Measurements from ENCODE around the gene CRAMP1. TPM values are rescaled to one million over a fixed set of nuclear protein-coding genes. Genes with fewer than 3 reads are reported as not detected.

Gene CRAMP1
- total and polyA plus RNA-seq, 2 of the 8 experiments (the other 6 are each of a cell fraction or from before 2014, with no cell fraction given) = 19.2 to 23.2 TPM

DNA sequence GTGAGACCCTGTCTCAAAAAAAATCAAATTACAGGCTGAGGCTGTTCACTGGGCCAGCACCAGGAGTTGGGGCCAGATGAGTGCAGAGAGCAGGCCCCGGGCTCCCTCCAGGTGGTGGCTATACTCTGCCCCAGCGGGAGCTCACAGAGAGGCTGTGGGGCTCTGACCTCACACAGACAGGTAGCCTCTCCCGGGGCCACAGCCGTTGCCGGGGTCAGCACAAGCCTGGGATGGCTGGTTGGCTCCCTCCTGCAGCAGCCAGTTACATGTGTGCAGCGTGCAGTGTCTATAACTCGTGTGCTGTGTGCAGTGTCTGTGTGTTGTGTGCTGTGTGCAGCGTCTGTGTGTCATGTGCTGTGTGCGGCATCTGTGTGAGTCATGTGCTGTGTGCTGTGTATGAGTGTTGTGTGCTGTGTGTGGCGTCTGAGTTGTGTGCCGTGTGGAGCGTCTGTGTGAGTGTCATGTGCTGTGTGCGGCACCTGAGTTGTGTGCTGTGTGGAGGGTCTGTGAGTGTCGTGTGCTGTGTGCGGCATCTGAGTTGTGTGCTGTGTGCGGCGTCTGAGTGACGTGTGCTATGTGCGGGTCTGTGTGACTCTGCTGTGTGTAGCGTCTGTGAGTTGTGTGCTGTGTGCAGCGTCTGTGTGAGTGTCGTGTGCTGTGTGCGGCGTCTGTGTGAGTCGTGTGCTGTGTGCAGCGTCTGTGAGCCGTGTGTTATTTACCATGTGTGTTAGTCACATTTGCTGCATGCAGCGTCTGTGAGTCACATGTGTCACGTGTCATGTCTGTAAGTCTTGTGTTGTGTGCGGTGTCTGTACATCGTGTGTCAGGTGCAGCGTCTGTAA is 114.7 kb downstream of the CRAMP1 start (continued):
- TF ChIP-seq, protein P1, sequence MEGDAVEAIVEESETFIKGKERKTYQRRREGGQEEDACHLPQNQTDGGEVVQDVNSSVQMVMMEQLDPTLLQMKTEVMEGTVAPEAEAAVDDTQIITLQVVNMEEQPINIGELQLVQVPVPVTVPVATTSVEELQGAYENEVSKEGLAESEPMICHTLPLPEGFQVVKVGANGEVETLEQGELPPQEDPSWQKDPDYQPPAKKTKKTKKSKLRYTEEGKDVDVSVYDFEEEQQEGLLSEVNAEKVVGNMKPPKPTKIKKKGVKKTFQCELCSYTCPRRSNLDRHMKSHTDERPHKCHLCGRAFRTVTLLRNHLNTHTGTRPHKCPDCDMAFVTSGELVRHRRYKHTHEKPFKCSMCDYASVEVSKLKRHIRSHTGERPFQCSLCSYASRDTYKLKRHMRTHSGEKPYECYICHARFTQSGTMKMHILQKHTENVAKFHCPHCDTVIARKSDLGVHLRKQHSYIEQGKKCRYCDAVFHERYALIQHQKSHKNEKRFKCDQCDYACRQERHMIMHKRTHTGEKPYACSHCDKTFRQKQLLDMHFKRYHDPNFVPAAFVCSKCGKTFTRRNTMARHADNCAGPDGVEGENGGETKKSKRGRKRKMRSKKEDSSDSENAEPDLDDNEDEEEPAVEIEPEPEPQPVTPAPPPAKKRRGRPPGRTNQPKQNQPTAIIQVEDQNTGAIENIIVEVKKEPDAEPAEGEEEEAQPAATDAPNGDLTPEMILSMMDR (IDR thresholded peaks at IDR 0.05; ENCODE audit: control extremely low read depth in 1 of 3, insufficient read depth in 1 of 3, low read depth in 1 of 3, low read length in 3 of 3) = no peak
- TF ChIP-seq CHD2 (IDR thresholded peaks at IDR 0.05; ENCODE audit: low read length) = no peak
- TF ChIP-seq CEBPB (IDR thresholded peaks at IDR 0.05; ENCODE audit: low read depth, low read length) = no peak
- TF ChIP-seq YY1 (IDR thresholded peaks at IDR 0.05; ENCODE audit: low read depth, low read length) = no peak

Other genes starting within 250 kb of the CRAMP1 start
- 31.8 and 32.1 TPM in 2 replicates for gene UNKL, start 197.7 kb upstream of the CRAMP1 start, total RNA-seq (2021; fragmentation: NEBNext Ultra II Directional; extraction: Animal tissue kit (Norgen Biotek cat#: 25700))
- 25.1 and 32.0 TPM in 2 replicates for gene UNKL, start 197.7 kb upstream of the CRAMP1 start, polyA plus RNA-seq (2011; rRNA removed)
- gene UQCC4, start 191.6 kb upstream of the CRAMP1 start, total RNA-seq (2021; fragmentation: NEBNext Ultra II Directional; extraction: Animal tissue kit (Norgen Biotek cat#: 25700)) = 13.4 and 14.9 TPM in 2 replicates
- gene UQCC4, start 191.6 kb upstream of the CRAMP1 start, polyA plus RNA-seq (2011; rRNA removed) = 33.8 and 35.0 TPM in 2 replicates
- gene PERCC1, start 181.3 kb upstream of the CRAMP1 start, total RNA-seq (2021; fragmentation: NEBNext Ultra II Directional; extraction: Animal tissue kit (Norgen Biotek cat#: 25700)) = not detected in 2 replicates
- not detected in 2 replicates for gene PERCC1, start 181.3 kb upstream of the CRAMP1 start, polyA plus RNA-seq (2011; rRNA removed)
- 0.88 and 1.3 TPM in 2 replicates for gene CCDC154, start 167.8 kb upstream of the CRAMP1 start, total RNA-seq (2021; fragmentation: NEBNext Ultra II Directional; extraction: Animal tissue kit (Norgen Biotek cat#: 25700))
- gene CCDC154, start 167.8 kb upstream of the CRAMP1 start, polyA plus RNA-seq (2011; rRNA removed) = 0.15 and 0.58 TPM in 2 replicates
- gene CLCN7, start 137.3 kb upstream of the CRAMP1 start, total RNA-seq (2021; fragmentation: NEBNext Ultra II Directional; extraction: Animal tissue kit (Norgen Biotek cat#: 25700)) = 76.5 and 81.5 TPM in 2 replicates
- gene CLCN7, start 137.3 kb upstream of the CRAMP1 start, polyA plus RNA-seq (2011; rRNA removed) = 38.6 and 79.6 TPM in 2 replicates
- gene PTX4, start 123.4 kb upstream of the CRAMP1 start, total RNA-seq (2021; fragmentation: NEBNext Ultra II Directional; extraction: Animal tissue kit (Norgen Biotek cat#: 25700)) = not detected in 2 replicates
- not detected in 2 replicates for gene PTX4, start 123.4 kb upstream of the CRAMP1 start, polyA plus RNA-seq (2011; rRNA removed)
- gene TELO2, start 119.0 kb upstream of the CRAMP1 start, total RNA-seq (2021; fragmentation: NEBNext Ultra II Directional; extraction: Animal tissue kit (Norgen Biotek cat#: 25700)) = 64.8 and 66.4 TPM in 2 replicates
- 39.3 and 72.9 TPM in 2 replicates for gene TELO2, start 119.0 kb upstream of the CRAMP1 start, polyA plus RNA-seq (2011; rRNA removed)
- gene TMEM204, start 78.7 kb upstream of the CRAMP1 start, total RNA-seq (2021; fragmentation: NEBNext Ultra II Directional; extraction: Animal tissue kit (Norgen Biotek cat#: 25700)) = not detected in 2 replicates
- gene TMEM204, start 78.7 kb upstream of the CRAMP1 start, polyA plus RNA-seq (2011; rRNA removed) = 0.03 TPM in 1 of 2 replicates, not detected in the other
- 20.6 and 20.9 TPM in 2 replicates for gene IFT140, start 288 bp upstream of the CRAMP1 start, total RNA-seq (2021; fragmentation: NEBNext Ultra II Directional; extraction: Animal tissue kit (Norgen Biotek cat#: 25700))
- gene IFT140, start 288 bp upstream of the CRAMP1 start, polyA plus RNA-seq (2011; rRNA removed) = 9.7 and 16.1 TPM in 2 replicates
- gene JPT2, start 65.9 kb downstream of the CRAMP1 start, total RNA-seq (2021; fragmentation: NEBNext Ultra II Directional; extraction: Animal tissue kit (Norgen Biotek cat#: 25700)) = 197 and 199 TPM in 2 replicates
- gene JPT2, start 65.9 kb downstream of the CRAMP1 start, polyA plus RNA-seq (2011; rRNA removed) = 67.6 and 70.8 TPM in 2 replicates
- gene MAPK8IP3, start 93.8 kb downstream of the CRAMP1 start, total RNA-seq (2021; fragmentation: NEBNext Ultra II Directional; extraction: Animal tissue kit (Norgen Biotek cat#: 25700)) = 41.4 and 43.4 TPM in 2 replicates
- 16.9 and 27.9 TPM in 2 replicates for gene MAPK8IP3, start 93.8 kb downstream of the CRAMP1 start, polyA plus RNA-seq (2011; rRNA removed)
- 70.9 and 72.5 TPM in 2 replicates for gene NME3, start 159.2 kb downstream of the CRAMP1 start, total RNA-seq (2021; fragmentation: NEBNext Ultra II Directional; extraction: Animal tissue kit (Norgen Biotek cat#: 25700))
- 163 and 214 TPM in 2 replicates for gene NME3, start 159.2 kb downstream of the CRAMP1 start, polyA plus RNA-seq (2011; rRNA removed)
- gene EME2, start 160.4 kb downstream of the CRAMP1 start, total RNA-seq (2021; fragmentation: NEBNext Ultra II Directional; extraction: Animal tissue kit (Norgen Biotek cat#: 25700)) = 19.3 and 19.7 TPM in 2 replicates
- gene EME2, start 160.4 kb downstream of the CRAMP1 start, polyA plus RNA-seq (2011; rRNA removed) = 13.1 and 17.0 TPM in 2 replicates
- 252 and 267 TPM in 2 replicates for gene MRPS34, start 160.8 kb downstream of the CRAMP1 start, total RNA-seq (2021; fragmentation: NEBNext Ultra II Directional; extraction: Animal tissue kit (Norgen Biotek cat#: 25700))
- gene MRPS34, start 160.8 kb downstream of the CRAMP1 start, polyA plus RNA-seq (2011; rRNA removed) = 168 and 250 TPM in 2 replicates
- gene SPSB3, start 170.2 kb downstream of the CRAMP1 start, total RNA-seq (2021; fragmentation: NEBNext Ultra II Directional; extraction: Animal tissue kit (Norgen Biotek cat#: 25700)) = 22.5 and 25.3 TPM in 2 replicates
- gene SPSB3, start 170.2 kb downstream of the CRAMP1 start, polyA plus RNA-seq (2011; rRNA removed) = 37.8 and 60.1 TPM in 2 replicates
- gene NUBP2, start 170.6 kb downstream of the CRAMP1 start, total RNA-seq (2021; fragmentation: NEBNext Ultra II Directional; extraction: Animal tissue kit (Norgen Biotek cat#: 25700)) = 68.0 and 70.3 TPM in 2 replicates
- 96.9 and 130 TPM in 2 replicates for gene NUBP2, start 170.6 kb downstream of the CRAMP1 start, polyA plus RNA-seq (2011; rRNA removed)
- not detected in 2 replicates for gene IGFALS, start 181.3 kb downstream of the CRAMP1 start, total RNA-seq (2021; fragmentation: NEBNext Ultra II Directional; extraction: Animal tissue kit (Norgen Biotek cat#: 25700))
- 0.03 TPM in 1 of 2 replicates, not detected in the other for gene IGFALS, start 181.3 kb downstream of the CRAMP1 start, polyA plus RNA-seq (2011; rRNA removed)
- gene HAGH, start 214.5 kb downstream of the CRAMP1 start, total RNA-seq (2021; fragmentation: NEBNext Ultra II Directional; extraction: Animal tissue kit (Norgen Biotek cat#: 25700)) = 28.7 and 34.4 TPM in 2 replicates
- 40.6 and 65.3 TPM in 2 replicates for gene HAGH, start 214.5 kb downstream of the CRAMP1 start, polyA plus RNA-seq (2011; rRNA removed)
- gene FAHD1, start 214.8 kb downstream of the CRAMP1 start, total RNA-seq (2021; fragmentation: NEBNext Ultra II Directional; extraction: Animal tissue kit (Norgen Biotek cat#: 25700)) = 20.4 and 20.5 TPM in 2 replicates
- gene FAHD1, start 214.8 kb downstream of the CRAMP1 start, polyA plus RNA-seq (2011; rRNA removed) = 31.9 and 47.2 TPM in 2 replicates